Activated CD4-positive, alpha-beta T cell treated with anti-CD3 and anti-CD28 coated beads, Interleukin-2, amount 10 ng/mL, durations not matched to agents 24 days and 14 days (primary cell): Measurements from ENCODE around the gene CAMSAP3. TPM values are rescaled to one million over a fixed set of nuclear protein-coding genes. Genes with fewer than 3 reads are reported as not detected.

Source experiments
- DNase-seq: peaks from one replicate; pipeline ENCODE4 v3.0.0; 2022
- H3K27ac Mint-ChIP-seq: one replicate; pipeline ENCODE4 v1.8.0; 2022; ENCODE audit warnings: mild to moderate bottlenecking, mixed read lengths
- H3K27me3 Mint-ChIP-seq: one replicate; pipeline ENCODE4 v1.8.0; 2022; ENCODE audit warnings: mixed read lengths
- H3K36me3 Mint-ChIP-seq: one replicate; pipeline ENCODE4 v1.8.0; 2022; ENCODE audit warnings: low read depth, mild to moderate bottlenecking, mixed read lengths
- H3K4me1 Mint-ChIP-seq: one replicate; pipeline ENCODE4 v1.8.0; 2021; ENCODE audit warnings: mixed read lengths
- H3K4me3 Mint-ChIP-seq: one replicate; pipeline ENCODE4 v1.8.0; 2022; ENCODE audit warnings: mild to moderate bottlenecking, moderate library complexity, mixed read lengths
- H3K9me3 Mint-ChIP-seq: one replicate; pipeline ENCODE4 v1.8.0; 2021; ENCODE audit warnings: mixed read lengths
- intact Hi-C: fragments of 100-400 bp; cut with micrococcal nuclease; formaldehyde crosslinking; loops from one replicate; pipeline ENCODE4 v1.15.1; 2023
- total RNA-seq: library from RNA; stranded (reverse); gene quantifications from 2 replicates; pipeline ENCODE4 v1.2.3, GENCODE V29; 2022

CAMSAP3 gene
- total RNA-seq, 1 donor from 2014 or later: 0.09 TPM

- intact Hi-C loops: no loop called here
- H3K4me3 Mint-ChIP-seq: no peak overlapping the region
Observed at GRCh38 chr19:7614859-7615741, 19.4 kb downstream of the CAMSAP3 start.

GRCh38 chr19:7617172-7617571 is 21.5 kb downstream of the CAMSAP3 start:
- H3K27me3 Mint-ChIP-seq: no peaks in the 10 kb centered on the region
- no peak overlapping the region for H3K27ac Mint-ChIP-seq
- no peak for DNase-seq
- no peaks in the 10 kb centered on the region for H3K9me3 Mint-ChIP-seq
- intact Hi-C loops: no loop called here
- H3K4me3 Mint-ChIP-seq: no peak overlapping the region
- H3K36me3 Mint-ChIP-seq: peaks cover 15% of the 10 kb centered on the region
- H3K4me1 Mint-ChIP-seq: no peaks in the 10 kb centered on the region

More at GRCh38 chr19:7614859-7615741, 19.4 kb downstream of the CAMSAP3 start:
- Mint-ChIP-seq H3K27me3 (no peaks in the 10 kb centered on the region), H3K27ac (no peak overlapping the region), H3K4me1 (no peaks in the 10 kb centered on the region), H3K36me3 (peaks cover 6% of the 10 kb centered on the region), H3K9me3 (no peaks in the 10 kb centered on the region)
- DNase-seq: no peak

- Mint-ChIP-seq H3K27me3 (no peaks in the 10 kb centered on the region), H3K9me3 (no peaks in the 10 kb centered on the region)
Observed at GRCh38 chr19:7617735-7618134, 22.1 kb downstream of the CAMSAP3 start.

GRCh38 chr19:7618348-7618747 is 22.7 kb downstream of the CAMSAP3 start:
- Mint-ChIP-seq H3K27ac (no peak overlapping the region), H3K4me3 (no peak overlapping the region), H3K4me1 (no peaks in the 10 kb centered on the region), H3K9me3 (no peaks in the 10 kb centered on the region), H3K36me3 (peaks cover 22% of the 10 kb centered on the region), H3K27me3 (no peaks in the 10 kb centered on the region)
- intact Hi-C loops: no loop called here
- no peak for DNase-seq

More at GRCh38 chr19:7617735-7618134, 22.1 kb downstream of the CAMSAP3 start:
- no peak for DNase-seq
- no peak overlapping the region for H3K4me3 Mint-ChIP-seq
- H3K4me1 Mint-ChIP-seq: no peaks in the 10 kb centered on the region
- intact Hi-C loops: no loop called here
- H3K36me3 Mint-ChIP-seq: peaks cover 16% of the 10 kb centered on the region
- no peak overlapping the region for H3K27ac Mint-ChIP-seq

GRCh38 chr19:7618771-7619510 is 23.3 kb downstream of the CAMSAP3 start:
- intact Hi-C loops: no loop called here
- H3K27ac Mint-ChIP-seq: peak overlapping the region; percentile 66
- no peaks in the 10 kb centered on the region for H3K4me1 Mint-ChIP-seq

GRCh38 chr19:7619671-7620441 is 24.2 kb downstream of the CAMSAP3 start:
- Mint-ChIP-seq H3K36me3 (peaks cover 27% of the 10 kb centered on the region), H3K27me3 (no peaks in the 10 kb centered on the region), H3K4me3 (no peak overlapping the region), H3K4me1 (no peaks in the 10 kb centered on the region), H3K27ac (no peak overlapping the region), H3K9me3 (no peaks in the 10 kb centered on the region)
- intact Hi-C loops: no loop called here
- DNase-seq: no peak

More at GRCh38 chr19:7618771-7619510, 23.3 kb downstream of the CAMSAP3 start:
- no peaks in the 10 kb centered on the region for H3K27me3 Mint-ChIP-seq
- no peaks in the 10 kb centered on the region for H3K9me3 Mint-ChIP-seq
- no peak for DNase-seq
- H3K4me3 Mint-ChIP-seq: no peak overlapping the region
- peaks cover 23% of the 10 kb centered on the region for H3K36me3 Mint-ChIP-seq

GRCh38 chr19:7620442-7621412 is 25.1 kb downstream of the CAMSAP3 start:
- H3K4me1 Mint-ChIP-seq: no peaks in the 10 kb centered on the region
- H3K27ac Mint-ChIP-seq: no peak overlapping the region
- H3K4me3 Mint-ChIP-seq: no peak overlapping the region
- H3K27me3 Mint-ChIP-seq: no peaks in the 10 kb centered on the region
- H3K9me3 Mint-ChIP-seq: no peaks in the 10 kb centered on the region
- intact Hi-C loops: no loop called here
- H3K36me3 Mint-ChIP-seq: peaks cover 31% of the 10 kb centered on the region
- DNase-seq: no peak

GRCh38 chr19:7622933-7623685 is 27.4 kb downstream of the CAMSAP3 start:
- H3K9me3 Mint-ChIP-seq: no peaks in the 10 kb centered on the region

GRCh38 chr19:7623725-7624603 is 28.3 kb downstream of the CAMSAP3 start:
- H3K27ac Mint-ChIP-seq: no peak overlapping the region
- H3K4me1 Mint-ChIP-seq: peaks cover 12% of the 10 kb centered on the region
- DNase-seq: no peak
- no peaks in the 10 kb centered on the region for H3K27me3 Mint-ChIP-seq
- no peak overlapping the region for H3K4me3 Mint-ChIP-seq
- H3K9me3 Mint-ChIP-seq: no peaks in the 10 kb centered on the region
- intact Hi-C loops: no loop called here
- peaks cover 36% of the 10 kb centered on the region for H3K36me3 Mint-ChIP-seq

More at GRCh38 chr19:7622933-7623685, 27.4 kb downstream of the CAMSAP3 start:
- peaks cover 39% of the 10 kb centered on the region for H3K36me3 Mint-ChIP-seq
- no peak overlapping the region for H3K4me3 Mint-ChIP-seq
- no peak overlapping the region for H3K27ac Mint-ChIP-seq
- H3K4me1 Mint-ChIP-seq: peaks cover 4% of the 10 kb centered on the region
- intact Hi-C loops: no loop called here
- no peaks in the 10 kb centered on the region for H3K27me3 Mint-ChIP-seq
- DNase-seq: no peak

- Mint-ChIP-seq H3K4me3 (no peak overlapping the region), H3K4me1 (peaks cover 20% of the 10 kb centered on the region), H3K27me3 (no peaks in the 10 kb centered on the region), H3K9me3 (no peaks in the 10 kb centered on the region), H3K36me3 (peaks cover 42% of the 10 kb centered on the region), H3K27ac (no peak overlapping the region)
- DNase-seq: no peak
- intact Hi-C loops: loop anchor here (5.0 kb wide), 1 partner anchor 888 kb away; the partner anchor contains the start of genes GPR108 and TRIP10
Observed at GRCh38 chr19:7624810-7625209, 29.1 kb downstream of the CAMSAP3 start.

GRCh38 chr19:7625763-7626372 is 30.2 kb downstream of the CAMSAP3 start:
- Mint-ChIP-seq H3K36me3 (peaks cover 41% of the 10 kb centered on the region), H3K27ac (no peak overlapping the region), H3K4me1 (peaks cover 29% of the 10 kb centered on the region), H3K27me3 (no peaks in the 10 kb centered on the region), H3K4me3 (no peak overlapping the region), H3K9me3 (no peaks in the 10 kb centered on the region)
- no peak for DNase-seq
- intact Hi-C loops: loop anchor here (5.0 kb wide), 1 partner anchor 889 kb away; the partner anchor contains the start of genes GPR108 and TRIP10
